Lung (tissue), 12 donors: ENCODE results near the gene MLIP. TPM values are rescaled to one million over a fixed set of nuclear protein-coding genes. Genes with fewer than 3 reads are reported as not detected.
A peak's percentile ranks its signal among the peaks of the same experiment; 100 is the strongest.

Experiments used
- ATAC-seq: fragments of 200-7000 bp; cut with Tn5 transposase; one replicate; pipeline ENCODE4 v1.9.1; 2020; ENCODE audit warnings: moderate number of reproducible peaks; ENCODE audit not compliant: insufficient read depth, low FRiP score
- DNase-seq, 3 donors: peaks; one replicate each; pipeline ENCODE4 v3.0.0-alpha.2; 2013 to 2017
- H3K27ac ChIP-seq, 2 donors: one replicate each; pipeline ENCODE4 v1.5.1; 2013; ENCODE audit warnings: mild to moderate bottlenecking in 2 of 2, moderate library complexity in 2 of 2, control low read depth in 1 of 2, inconsistent platforms in 1 of 2, low read depth in 1 of 2, low read length in 1 of 2
- H3K27me3 ChIP-seq, 3 donors: one replicate each; pipeline ENCODE4 v1.5.1; 2013; ENCODE audit warnings: low read length in 2 of 3; ENCODE audit not compliant: control insufficient read depth in 3 of 3, insufficient read depth in 3 of 3
- H3K36me3 ChIP-seq, 4 donors: one replicate each; pipeline ENCODE4 v1.5.1; 2013; ENCODE audit warnings: low read length in 4 of 4, mild to moderate bottlenecking in 1 of 4, moderate library complexity in 1 of 4; ENCODE audit not compliant: control insufficient read depth in 4 of 4, insufficient read depth in 4 of 4
- H3K4me1 ChIP-seq, 5 donors: one replicate each; pipeline ENCODE4 v1.5.1; 2013; ENCODE audit warnings: low read length in 5 of 5, mild to moderate bottlenecking in 2 of 5, moderate library complexity in 1 of 5; ENCODE audit not compliant: control insufficient read depth in 5 of 5, insufficient read depth in 5 of 5
- H3K4me3 ChIP-seq: one replicate; pipeline ENCODE4 v1.5.1; 2013; ENCODE audit warnings: mild to moderate bottlenecking, control low read depth, moderate library complexity
- H3K9ac ChIP-seq, 2 donors: one replicate each; pipeline ENCODE4 v1.5.1; 2013; ENCODE audit warnings: low read length in 2 of 2, control low read depth in 1 of 2; ENCODE audit not compliant: insufficient read depth in 1 of 2
- H3K9me3 ChIP-seq, 4 donors: one replicate each; pipeline ENCODE4 v1.5.1; 2013; ENCODE audit warnings: low read length in 3 of 4, mild to moderate bottlenecking in 1 of 4, moderate library complexity in 1 of 4; ENCODE audit not compliant: control insufficient read depth in 4 of 4, insufficient read depth in 3 of 4
- WGBS, 2 donors: extraction: QIAGEN DNeasy Blood & Tissue Kit; methylation state at CpG; one replicate each; pipeline ENCODE4 v1.1.7; 2013; 5-methylcytosine and 5-hydroxymethylcytosine counted together
- polyA plus RNA-seq, 2 donors: library from polyadenylated mRNA; stranded (reverse); fragments of 200-250 nt; gene quantifications; one replicate each; pipeline ENCODE4 v1.2.1, GENCODE V29; 2013
- total RNA-seq, 2 donors: library from RNA; depleted of rRNA in 1 of 2; stranded (reverse); fragments of >200 nt in 1 of 2; gene quantifications; one replicate each; pipeline ENCODE4 v1.2.1, GENCODE V29; 2014 to 2021
- TF ChIP-seq, protein P1 (sequence below): IDR thresholded peaks from 2 replicates; pipeline ENCODE4 v1.5.1; 2012; ENCODE audit warnings: mild to moderate bottlenecking; ENCODE audit errors: control extremely low read depth, extremely low read depth
- donor health status: control.
- donor health status: control.
- donor health status: Bipolar disorder and iron deficiency.
- donor health status: healthy.
- donor health status: DM: yes; HTN: yes; CAD: no.

Gene MLIP
- total and polyA plus RNA-seq, 4 donors: 0.16 to 1.3 (median 0.35) TPM

- Histone ChIP-seq H3K9me3 (no peaks in the 10 kb centered on the region), H3K27me3 (no peaks in the 10 kb centered on the region), H3K27ac (no peak overlapping the region), H3K4me1 (peaks cover 0 to 7% (median 0%) of the 10 kb centered on the region in 5 donors), H3K36me3 (peaks cover 0 to 4% (median 0%) of the 10 kb centered on the region in 4 donors), H3K9ac (no peak overlapping the region), H3K4me3 (no peak overlapping the region)
- ATAC-seq (no peak), DNase-seq (no peak)
- TF ChIP-seq, protein P1, sequence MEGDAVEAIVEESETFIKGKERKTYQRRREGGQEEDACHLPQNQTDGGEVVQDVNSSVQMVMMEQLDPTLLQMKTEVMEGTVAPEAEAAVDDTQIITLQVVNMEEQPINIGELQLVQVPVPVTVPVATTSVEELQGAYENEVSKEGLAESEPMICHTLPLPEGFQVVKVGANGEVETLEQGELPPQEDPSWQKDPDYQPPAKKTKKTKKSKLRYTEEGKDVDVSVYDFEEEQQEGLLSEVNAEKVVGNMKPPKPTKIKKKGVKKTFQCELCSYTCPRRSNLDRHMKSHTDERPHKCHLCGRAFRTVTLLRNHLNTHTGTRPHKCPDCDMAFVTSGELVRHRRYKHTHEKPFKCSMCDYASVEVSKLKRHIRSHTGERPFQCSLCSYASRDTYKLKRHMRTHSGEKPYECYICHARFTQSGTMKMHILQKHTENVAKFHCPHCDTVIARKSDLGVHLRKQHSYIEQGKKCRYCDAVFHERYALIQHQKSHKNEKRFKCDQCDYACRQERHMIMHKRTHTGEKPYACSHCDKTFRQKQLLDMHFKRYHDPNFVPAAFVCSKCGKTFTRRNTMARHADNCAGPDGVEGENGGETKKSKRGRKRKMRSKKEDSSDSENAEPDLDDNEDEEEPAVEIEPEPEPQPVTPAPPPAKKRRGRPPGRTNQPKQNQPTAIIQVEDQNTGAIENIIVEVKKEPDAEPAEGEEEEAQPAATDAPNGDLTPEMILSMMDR: no peak
Observed at GRCh38 chr6:54140811-54141210, 29.6 kb downstream of the MLIP start.

DNA sequence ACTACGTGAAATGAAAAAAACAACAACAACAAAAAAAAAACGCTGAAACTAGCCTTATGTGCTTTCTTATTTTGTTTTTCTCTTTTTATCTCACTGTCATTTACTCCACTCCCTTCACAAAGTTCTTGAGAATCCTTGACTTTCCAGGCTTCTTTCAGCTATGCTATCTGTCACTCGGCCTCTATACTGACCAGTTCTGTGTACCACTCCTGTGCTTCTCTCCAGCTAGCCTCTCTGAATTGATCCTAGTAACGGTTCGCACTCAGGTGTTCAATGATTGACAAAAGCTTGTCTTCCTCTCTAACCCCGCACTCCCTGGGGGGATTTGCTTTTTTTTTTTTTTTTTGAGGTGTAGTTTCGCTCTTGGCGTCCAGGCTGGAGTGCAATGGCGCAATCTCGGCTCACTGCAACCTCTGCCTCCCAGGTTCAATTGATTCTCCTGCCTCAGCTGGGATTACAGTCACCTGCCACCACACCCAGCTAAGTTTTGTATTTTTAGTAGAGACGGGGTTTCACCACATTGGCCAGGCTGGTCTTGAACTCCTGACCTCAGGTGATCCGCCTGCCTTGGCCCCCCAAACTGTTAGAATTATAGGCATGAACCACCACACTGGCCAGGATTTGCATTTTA is 31.8 kb downstream of the MLIP start:
- H3K27me3 ChIP-seq: no peaks in the 10 kb centered on the region
- H3K9ac ChIP-seq: no peak overlapping the region
- no peak overlapping the region for H3K4me3 ChIP-seq
- ATAC-seq (no peak), DNase-seq (no peak)
- TF ChIP-seq, protein P1: no peak
- H3K4me1 ChIP-seq: peaks cover 0 to 11% (median 0%) of the 10 kb centered on the region in 5 donors
- H3K9me3 ChIP-seq: no peaks in the 10 kb centered on the region
- WGBS, 2 donors: 89 to 90% methylated on average over 12 of the region's 12 CpGs
- no peak overlapping the region for H3K27ac ChIP-seq
- H3K36me3 ChIP-seq: no peaks in the 10 kb centered on the region

DNA sequence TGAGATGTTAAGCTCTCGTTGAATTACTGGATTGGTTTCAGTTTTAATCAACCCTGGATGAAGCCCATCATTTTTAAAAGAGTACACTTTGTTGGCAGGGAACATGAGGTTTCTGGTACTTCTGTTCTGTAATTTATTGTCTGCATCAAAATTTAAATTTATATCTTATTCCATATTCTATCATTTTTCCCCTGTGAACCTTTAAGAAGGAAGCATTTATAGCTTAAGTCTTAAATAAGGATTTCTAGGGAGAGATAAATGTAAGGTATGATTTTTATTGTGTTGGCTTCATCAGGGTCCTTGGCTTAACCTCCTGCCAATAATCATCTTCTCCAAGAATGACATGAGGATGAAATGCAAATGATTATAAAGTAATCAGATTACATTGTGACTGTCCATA is 40.6 kb downstream of the MLIP start:
- peaks cover 0 to 3% (median 0%) of the 10 kb centered on the region in 5 donors for H3K4me1 ChIP-seq
- H3K36me3 ChIP-seq: no peaks in the 10 kb centered on the region
- no peak overlapping the region for H3K27ac ChIP-seq
- H3K4me3 ChIP-seq: no peak overlapping the region
- no peaks in the 10 kb centered on the region for H3K27me3 ChIP-seq
- no peak for DNase-seq
- TF ChIP-seq, protein P1: no peak
- 0 to 73% methylated on average over 1 of the region's 1 CpG for WGBS, 2 donors
- H3K9ac ChIP-seq: no peak overlapping the region
- H3K9me3 ChIP-seq: no peaks in the 10 kb centered on the region
- ATAC-seq: no peak

- no peak overlapping the region for H3K27ac ChIP-seq
- TF ChIP-seq, protein P1: no peak
- ATAC-seq (no peak), DNase-seq (peak in 1 of 3 donors; percentile 6)
- H3K4me3 ChIP-seq: no peak overlapping the region
- H3K36me3 ChIP-seq: no peaks in the 10 kb centered on the region
- no peaks in the 10 kb centered on the region for H3K9me3 ChIP-seq
- no peak overlapping the region for H3K9ac ChIP-seq
- no peaks in the 10 kb centered on the region for H3K4me1 ChIP-seq
- no peaks in the 10 kb centered on the region for H3K27me3 ChIP-seq
Observed at GRCh38 chr6:54156650-54157250, 45.5 kb downstream of the MLIP start.
